Gastrocnemius medialis (tissue), 4 donors: ENCODE results near the gene PDSS2.

Experiments used
- POLR2A ChIP-seq, 2 donors: fragments of 450-650 bp; IDR thresholded peaks; one replicate each; pipeline ENCODE4 v1.6.1; 2017; ENCODE audit warnings: antibody characterized with exemption in 2 of 2, mild to moderate bottlenecking in 2 of 2, moderate library complexity in 2 of 2
- TF ChIP-seq, protein P1 (sequence below), 5 experiments: fragments of 450-650 bp in 3 of 5; fragments of 200-600 bp in 2 of 5; sonication (generic) in 2 of 5; IDR thresholded peaks in 4 of 5; conservative IDR thresholded peaks in 1 of 5; 1 replicate in 4 of 5; 2 replicates in 1 of 5; pipeline ENCODE4 v1.5.1; 2016 to 2019; ENCODE audit warnings: antibody characterized with exemption in 5 of 5, mild to moderate bottlenecking in 3 of 5, moderate library complexity in 3 of 5

DNA sequence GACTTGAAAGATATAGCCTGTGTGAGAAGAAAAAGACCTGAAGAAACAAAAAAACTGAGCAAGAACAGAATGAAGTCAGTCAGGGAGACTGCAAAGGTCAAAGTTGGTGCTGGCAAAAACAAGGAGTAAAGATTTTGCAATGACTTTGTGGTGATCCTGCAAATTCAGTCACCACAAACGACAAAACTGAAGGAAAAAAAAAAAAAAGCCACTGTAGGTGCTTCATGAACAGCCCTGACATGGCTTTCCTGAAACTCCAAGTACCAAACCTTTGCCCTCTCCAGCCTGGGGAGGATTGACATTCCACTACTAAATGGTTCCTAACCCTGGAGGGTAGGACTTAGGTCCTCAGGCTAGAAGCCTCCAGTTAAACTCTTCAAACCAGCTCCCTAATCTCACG is 229.3 kb downstream of the PDSS2 start:
- TF ChIP-seq POLR2A (IDR thresholded peaks at IDR 0.05) = no peak
- TF ChIP-seq, protein P1, sequence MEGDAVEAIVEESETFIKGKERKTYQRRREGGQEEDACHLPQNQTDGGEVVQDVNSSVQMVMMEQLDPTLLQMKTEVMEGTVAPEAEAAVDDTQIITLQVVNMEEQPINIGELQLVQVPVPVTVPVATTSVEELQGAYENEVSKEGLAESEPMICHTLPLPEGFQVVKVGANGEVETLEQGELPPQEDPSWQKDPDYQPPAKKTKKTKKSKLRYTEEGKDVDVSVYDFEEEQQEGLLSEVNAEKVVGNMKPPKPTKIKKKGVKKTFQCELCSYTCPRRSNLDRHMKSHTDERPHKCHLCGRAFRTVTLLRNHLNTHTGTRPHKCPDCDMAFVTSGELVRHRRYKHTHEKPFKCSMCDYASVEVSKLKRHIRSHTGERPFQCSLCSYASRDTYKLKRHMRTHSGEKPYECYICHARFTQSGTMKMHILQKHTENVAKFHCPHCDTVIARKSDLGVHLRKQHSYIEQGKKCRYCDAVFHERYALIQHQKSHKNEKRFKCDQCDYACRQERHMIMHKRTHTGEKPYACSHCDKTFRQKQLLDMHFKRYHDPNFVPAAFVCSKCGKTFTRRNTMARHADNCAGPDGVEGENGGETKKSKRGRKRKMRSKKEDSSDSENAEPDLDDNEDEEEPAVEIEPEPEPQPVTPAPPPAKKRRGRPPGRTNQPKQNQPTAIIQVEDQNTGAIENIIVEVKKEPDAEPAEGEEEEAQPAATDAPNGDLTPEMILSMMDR (IDR thresholded peaks at IDR 0.05 in 4 of 5, conservative IDR thresholded peaks at IDR 0.05 in 1 of 5) = no peak
